ENCODE measurements around the gene UGT1A10.

DNA sequence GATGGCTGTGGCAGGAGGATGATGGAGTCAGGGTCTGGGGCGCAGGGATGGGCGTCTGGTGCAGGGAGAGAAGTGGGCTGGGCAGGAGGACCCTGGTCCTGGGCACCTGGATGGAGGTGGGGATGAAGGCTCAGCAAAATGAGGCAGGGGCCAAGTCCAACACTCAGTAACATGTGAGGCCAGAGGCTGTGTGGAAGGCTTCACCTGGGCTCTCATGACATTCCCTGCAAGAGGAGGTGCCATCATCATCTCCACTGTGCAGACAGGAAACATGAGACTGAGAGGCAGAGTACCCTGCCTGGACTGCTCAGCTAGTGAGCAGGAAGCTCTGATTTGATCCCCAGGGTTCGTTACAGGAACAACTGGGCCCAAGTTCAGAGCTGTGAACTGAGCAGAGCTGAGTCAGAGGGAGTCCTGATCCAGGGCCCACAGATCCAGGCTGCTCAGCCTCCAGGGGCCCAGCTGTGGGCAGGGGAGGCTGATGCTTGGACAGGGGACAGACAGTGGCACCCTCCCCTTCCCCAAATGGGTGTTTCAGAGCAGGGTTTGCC lies 181.2 kb downstream of the UGT1A10 start:
- no peak for TF ChIP-seq POLR2AphosphoS5 (IDR thresholded peaks at IDR 0.05; ENCODE audit: insufficient read depth in 1 of 2, low read depth in 1 of 2)
- TF ChIP-seq, protein P1, sequence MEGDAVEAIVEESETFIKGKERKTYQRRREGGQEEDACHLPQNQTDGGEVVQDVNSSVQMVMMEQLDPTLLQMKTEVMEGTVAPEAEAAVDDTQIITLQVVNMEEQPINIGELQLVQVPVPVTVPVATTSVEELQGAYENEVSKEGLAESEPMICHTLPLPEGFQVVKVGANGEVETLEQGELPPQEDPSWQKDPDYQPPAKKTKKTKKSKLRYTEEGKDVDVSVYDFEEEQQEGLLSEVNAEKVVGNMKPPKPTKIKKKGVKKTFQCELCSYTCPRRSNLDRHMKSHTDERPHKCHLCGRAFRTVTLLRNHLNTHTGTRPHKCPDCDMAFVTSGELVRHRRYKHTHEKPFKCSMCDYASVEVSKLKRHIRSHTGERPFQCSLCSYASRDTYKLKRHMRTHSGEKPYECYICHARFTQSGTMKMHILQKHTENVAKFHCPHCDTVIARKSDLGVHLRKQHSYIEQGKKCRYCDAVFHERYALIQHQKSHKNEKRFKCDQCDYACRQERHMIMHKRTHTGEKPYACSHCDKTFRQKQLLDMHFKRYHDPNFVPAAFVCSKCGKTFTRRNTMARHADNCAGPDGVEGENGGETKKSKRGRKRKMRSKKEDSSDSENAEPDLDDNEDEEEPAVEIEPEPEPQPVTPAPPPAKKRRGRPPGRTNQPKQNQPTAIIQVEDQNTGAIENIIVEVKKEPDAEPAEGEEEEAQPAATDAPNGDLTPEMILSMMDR (IDR thresholded peaks at IDR 0.05), result no peak

Measured in vagina (tissue), 2 donors.